Inferior parietal cortex (tissue), 1 donor: ENCODE data around the gene FASTK.

Experiments used
- DNase-seq: peaks from one replicate; pipeline ENCODE4 v3.0.0-alpha.2; 2016; ENCODE audit errors: extremely low spot score

The FASTK gene, protein sequence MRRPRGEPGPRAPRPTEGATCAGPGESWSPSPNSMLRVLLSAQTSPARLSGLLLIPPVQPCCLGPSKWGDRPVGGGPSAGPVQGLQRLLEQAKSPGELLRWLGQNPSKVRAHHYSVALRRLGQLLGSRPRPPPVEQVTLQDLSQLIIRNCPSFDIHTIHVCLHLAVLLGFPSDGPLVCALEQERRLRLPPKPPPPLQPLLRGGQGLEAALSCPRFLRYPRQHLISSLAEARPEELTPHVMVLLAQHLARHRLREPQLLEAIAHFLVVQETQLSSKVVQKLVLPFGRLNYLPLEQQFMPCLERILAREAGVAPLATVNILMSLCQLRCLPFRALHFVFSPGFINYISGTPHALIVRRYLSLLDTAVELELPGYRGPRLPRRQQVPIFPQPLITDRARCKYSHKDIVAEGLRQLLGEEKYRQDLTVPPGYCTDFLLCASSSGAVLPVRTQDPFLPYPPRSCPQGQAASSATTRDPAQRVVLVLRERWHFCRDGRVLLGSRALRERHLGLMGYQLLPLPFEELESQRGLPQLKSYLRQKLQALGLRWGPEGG

DNA sequence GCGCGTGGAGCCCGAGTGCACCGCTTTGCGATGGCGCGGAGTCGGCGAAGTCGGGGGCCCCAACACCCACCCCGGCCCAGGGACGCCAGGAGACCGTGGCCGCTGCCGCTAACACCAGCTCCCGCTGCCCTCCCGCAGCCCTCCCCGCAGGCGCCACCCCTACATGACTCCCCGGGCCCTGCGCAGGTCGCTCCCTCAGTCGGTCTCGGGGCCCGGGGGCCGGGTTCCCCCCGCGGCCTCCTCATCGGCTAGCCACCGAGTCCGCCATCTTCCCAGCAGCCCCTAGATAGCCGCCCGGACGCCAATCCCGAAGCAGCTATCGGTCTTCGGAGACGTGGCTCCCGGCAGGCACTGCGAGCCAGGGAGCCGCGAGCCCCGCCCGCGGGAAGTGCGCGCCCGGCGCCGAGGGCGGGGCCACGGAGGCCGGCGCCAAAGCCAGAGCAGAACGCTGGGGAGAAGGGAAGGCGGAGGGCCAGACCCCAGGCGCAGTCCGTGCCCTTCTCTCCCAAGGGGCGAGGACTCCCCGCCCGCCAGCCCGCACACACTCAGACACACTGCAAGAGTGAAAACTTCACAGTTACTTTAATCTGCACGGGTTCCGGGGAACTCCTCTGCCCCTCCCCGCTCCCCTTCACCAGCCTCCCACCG, at the start of gene FASTK:
FASTK (minus strand) TSS at position 288 of the 648 bp plus-strand sequence; CDS start at position 245, 43 bp downstream.
- peak; percentile 94 for DNase-seq

DNA sequence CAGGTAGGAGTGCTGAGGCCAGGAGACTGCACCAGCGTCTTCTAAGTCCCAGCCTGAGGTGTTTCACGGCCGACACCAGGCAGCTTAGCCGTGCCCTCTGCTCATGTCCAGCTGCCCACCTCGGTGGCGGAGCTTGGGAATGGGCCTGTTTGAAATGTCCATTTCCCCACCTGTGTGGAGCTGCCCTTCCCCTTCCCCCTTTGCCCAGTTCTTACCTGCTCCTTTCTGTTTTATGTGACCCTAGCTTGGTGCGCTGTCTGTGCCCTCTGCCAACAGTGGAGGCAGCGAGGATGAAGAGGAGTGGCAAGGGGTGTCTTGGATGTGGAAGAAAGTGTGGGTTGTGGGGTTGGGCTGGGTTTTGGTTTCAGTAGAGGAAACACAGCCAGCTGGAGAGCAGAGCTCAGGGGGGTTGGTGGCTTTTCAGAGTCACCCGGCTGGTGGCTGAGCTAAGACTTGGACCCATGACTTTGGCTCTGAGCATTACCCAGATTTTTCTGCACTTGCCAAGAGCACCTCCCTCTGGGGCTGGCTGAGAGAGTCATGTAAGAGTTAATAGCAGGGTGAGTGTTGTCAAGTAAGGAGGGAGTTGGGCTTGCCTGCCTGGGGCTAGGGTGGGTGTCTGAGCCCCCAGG, 49.5 kb upstream of the FASTK start:
- no peak for DNase-seq

DNA sequence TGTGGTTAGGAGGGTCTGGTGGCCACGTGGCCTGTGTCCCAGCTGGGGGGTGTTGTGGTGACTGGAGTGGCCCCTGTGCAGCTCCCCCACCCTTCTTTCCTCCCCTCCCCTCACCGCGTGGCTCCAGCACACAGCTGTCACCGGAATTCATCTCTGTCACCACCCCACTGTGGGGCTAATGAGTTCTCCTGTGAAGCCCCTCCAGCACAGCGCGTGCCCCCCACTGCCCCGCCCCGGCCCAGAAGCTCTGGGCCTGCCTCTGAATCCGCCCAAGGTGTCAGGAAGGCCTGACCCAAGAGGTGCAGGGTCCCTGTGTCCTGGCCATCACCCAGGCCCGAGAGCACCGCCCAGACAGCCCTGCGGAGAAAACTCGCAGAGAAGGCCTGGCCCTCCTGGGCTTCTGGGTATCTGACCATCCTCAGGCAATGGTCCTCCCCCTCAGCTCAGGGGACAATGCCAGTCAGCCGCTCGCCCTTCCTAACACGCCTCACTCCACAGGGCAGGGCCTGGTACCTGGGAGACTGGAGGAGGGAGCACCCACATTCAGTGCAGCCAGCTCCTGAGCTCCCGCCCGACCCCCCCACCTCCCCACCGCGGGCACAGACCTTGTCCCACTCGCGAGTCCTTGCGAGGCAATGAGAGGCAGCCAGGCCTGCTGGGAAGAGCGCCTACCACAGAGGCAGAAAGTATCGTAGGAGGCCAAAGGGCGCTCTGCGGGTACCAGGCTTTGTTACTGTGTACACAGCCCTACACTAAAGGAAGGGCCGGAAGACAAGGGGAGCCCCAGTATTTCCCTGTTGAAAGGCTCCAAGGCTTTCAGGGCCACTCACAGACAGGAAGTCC, 48.7 kb upstream of the FASTK start:
- no peak for DNase-seq

DNA sequence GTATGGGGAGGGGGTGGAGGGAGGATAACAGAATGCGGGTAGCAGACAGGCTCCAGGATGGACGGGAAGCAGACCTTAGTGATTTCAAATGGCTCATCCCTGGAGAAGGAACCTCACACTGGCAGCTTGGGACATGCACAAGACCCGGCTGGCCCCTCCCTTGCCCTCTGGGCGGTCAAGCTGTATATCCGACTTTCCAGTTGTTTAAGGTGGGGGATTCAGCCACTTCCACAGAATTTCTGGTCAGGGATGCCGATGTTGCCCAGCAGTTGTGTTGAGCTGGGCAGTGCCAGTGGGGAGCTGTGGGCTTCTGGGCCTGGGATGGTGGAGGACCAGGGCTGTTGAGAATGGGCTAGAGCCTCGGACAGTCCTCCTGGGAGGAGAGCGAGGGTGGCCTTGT, 48.1 kb upstream of the FASTK start:
- DNase-seq = no peak

DNA sequence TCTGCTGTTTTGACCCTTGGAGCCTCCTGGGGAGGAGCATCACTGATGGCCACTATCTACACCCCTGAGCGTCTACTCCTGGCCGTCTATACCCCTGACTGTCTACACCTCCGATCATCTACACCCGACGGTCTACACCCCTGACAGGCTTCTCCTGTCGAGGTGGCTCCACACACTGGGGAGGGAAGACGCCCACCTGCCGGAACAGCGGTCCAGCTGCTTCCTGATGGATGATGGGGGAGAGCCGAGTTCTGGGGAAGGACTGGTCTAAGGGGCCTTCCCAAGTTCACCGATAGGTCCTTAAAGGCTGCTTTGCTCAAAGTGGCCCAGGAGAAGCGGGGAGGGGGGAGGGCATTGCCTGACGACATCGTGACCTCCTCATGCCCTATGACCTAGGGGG, 47.5 kb upstream of the FASTK start:
- no peak for DNase-seq

DNA sequence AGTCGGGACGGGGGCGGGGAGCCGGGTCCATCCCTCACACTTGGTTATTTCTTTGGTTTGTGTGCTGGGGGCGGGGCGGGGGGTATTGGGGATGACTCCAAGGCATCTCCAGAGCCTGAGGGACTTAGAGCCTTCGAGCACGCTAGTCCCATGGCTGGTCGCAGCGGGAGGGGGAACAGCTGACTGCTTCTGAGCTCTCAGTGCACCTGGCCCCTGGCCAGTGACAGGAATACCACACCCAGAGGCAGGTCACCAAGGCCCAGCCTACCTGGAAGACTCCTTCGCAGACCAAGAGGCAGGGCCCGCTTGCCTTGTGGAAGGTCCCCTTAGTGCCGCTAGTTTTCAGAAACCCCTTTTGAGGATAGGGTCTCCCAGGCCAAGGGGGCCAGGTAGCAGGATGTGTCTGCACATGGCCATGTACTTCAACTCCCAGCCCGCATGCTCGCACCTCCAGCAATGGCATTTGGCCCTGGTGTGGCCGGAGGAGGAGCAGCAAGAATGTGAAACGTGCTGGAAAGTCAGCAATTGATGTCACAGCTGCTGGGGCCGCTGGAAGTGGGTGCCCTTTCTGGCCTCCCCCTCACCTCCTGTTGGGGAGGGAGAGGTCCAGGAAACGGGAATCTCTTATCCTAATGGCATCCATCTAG, 46.0 kb upstream of the FASTK start:
- DNase-seq = no peak

DNA sequence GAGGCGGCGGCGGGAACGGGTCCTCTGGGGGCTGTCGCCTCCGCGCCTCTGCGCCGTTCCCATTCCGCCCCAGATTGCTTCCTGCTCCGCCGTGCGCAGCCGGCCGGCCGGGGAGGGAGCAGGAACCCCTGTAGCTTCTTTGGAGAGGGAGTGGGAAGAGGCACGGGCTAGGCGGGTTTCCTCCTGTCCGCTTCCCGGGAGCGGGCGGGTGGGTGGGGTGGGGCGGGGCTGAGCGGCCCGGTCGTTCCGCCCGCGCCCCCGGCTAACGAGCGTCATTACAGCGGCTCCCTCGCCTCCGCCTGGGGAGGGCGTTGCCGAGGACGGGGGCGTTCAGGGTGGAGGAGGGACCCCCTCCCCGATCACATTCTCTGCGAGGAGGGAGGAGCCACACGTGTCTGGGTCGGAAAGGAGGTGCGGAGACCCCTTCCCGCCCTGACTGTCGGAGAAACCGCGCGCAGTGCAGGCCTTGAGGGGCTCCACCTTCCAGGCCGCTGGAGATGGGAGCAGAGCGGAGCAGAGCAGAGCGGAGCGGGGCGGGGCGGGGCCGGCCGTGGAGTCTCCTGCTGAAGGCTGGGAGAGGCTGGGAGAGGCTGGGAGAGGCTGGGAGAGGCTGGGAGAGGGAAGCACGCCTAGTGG, 45.4 kb upstream of the FASTK start:
- no peak for DNase-seq

DNA sequence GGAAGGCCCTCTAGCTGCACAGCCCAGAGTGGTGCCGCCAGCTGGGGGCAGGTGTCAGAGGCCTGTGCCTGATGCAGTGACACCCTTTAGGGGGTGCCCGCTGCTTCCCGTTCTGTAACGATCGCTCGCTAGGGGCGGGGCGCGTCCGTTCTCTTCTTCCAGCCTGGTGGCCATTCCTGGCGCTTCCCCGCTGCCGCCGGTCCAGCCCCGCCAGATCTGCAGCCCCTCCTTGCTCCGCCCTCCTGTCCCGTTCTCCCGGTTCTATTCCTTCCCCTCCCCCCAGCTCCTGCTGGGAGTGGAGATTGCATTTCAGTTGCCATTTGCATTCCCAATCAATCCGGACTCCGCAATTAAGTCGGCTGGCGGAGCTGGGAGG, 44.8 kb upstream of the FASTK start:
- DNase-seq = no peak

DNA sequence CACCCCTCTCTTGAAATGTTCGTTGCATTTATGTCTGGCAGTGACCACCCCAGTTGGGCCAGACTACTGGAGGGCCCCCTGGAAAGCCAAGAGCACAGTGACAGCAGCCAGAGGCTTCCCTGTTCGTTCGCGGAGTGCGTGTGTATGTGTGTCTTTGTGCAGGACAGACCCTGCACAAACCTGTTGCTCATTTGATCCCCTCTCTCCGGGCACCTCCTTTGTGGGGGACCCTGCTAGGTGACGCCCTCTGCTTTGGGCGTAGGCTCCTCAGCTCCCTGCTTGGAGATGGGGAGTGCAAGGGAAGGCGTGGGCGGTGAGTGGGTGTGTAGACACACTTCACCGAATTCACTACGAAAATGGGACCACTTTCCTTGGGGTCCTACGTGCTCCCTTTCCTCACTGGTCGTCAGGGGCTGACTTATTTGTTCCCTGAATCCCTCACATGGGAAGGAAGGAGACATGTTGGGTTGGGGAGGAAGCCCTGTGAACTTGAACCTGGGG, 44.3 kb upstream of the FASTK start:
- DNase-seq = no peak

DNA sequence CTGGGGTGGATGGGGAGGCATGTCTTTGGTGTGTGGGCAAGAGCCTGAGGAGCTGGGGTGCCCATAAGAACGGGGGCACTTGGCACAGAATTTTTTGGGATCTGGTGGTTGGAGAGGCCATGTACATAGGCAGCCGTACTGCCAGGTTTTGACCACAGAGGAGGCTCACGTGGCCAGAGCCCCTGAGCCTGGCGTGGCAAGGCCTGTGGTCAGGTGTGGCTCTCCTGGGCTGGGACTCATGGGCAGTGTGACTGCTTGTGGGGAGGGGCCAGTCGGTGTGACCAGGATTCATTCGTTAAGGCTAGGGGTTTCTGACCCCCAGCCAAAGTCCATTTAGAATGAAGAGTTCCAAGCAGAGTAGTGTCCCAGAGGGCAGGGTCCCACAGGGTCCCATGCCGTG, 43.9 kb upstream of the FASTK start:
- DNase-seq = no peak

DNA sequence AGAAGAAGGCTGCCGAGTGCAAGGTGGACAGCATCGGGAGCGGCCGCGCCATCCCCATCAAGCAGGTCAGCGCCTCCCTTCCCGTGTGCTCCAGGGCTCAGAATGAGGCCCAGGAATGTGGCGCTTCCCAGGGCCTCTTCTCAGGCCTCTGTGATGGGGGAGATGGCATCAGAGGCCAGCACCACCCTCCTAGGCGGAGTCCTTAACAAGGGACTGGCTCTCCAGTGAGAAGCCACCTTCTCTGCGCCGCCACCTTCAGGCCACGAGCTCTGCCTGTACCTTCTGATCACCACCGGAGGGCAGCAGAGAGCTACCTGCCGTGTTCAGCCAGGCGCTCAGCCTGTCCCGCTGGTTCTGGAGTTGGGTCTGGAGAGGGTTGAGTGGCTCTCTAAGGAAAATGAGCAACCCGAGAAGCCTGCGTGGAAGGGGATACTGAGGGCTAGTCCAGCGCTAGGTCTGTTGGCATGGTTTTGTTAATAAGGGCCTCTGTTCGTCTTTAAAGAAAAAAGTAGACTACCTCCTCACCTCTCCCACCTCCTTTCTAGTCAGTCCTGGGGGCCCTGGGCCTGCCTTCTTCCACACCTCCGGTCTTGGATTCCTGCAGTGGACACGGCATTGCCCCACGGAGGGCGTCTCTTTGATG, 43.3 kb upstream of the FASTK start:
- DNase-seq = peak; percentile 91

DNA sequence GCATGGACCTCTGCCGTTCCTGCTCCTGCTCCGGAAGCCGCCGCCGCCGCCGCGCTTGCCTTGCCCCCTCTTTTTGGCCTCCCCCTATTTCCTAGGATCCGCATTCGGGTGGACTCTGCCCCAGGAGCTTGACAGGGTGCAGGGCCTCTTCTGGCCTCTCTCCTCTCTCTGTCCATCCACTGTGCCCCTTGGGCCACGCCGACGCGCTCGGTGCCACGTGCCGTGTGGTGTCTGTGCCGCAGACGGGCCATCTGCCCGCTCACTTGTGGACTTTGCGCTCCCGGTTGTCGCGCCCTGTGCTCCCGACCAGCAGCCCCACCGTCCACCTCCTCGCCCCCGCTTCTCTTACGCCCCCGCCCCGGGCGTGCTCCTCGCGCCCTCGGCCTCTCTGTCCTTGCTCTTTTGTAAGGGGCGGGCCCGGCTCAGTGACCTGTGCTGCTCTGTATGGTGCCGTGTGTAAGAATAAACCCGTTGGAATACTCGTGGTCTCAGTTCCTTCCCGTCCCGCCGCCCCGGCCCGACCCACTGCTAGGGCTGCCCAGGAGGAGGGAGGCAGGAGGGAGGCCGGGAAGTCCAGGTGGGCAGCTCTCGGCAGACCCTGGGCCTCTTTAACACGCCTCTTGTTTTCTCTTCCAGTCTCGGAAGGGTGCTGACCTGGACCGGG, 42.7 kb upstream of the FASTK start:
- no peak for DNase-seq

DNA sequence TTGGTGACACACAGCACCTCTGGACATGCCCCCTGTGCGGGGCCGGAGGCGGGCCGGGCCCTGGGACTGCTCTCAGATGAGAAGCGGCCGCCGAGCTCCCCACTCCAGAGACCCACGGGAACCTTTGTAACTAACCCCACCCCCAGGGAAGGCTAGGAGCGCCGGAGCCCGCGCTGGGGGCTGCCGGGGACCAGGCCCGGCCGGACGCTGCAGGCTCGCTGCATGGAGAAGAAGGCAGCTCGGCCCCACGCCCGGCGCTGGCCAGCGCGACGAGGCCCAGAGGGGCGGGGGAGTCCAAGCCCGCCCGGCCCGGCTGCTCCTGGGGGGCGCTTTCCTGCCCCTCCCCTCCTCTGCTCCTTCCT, 42.2 kb upstream of the FASTK start:
- DNase-seq = no peak

DNA sequence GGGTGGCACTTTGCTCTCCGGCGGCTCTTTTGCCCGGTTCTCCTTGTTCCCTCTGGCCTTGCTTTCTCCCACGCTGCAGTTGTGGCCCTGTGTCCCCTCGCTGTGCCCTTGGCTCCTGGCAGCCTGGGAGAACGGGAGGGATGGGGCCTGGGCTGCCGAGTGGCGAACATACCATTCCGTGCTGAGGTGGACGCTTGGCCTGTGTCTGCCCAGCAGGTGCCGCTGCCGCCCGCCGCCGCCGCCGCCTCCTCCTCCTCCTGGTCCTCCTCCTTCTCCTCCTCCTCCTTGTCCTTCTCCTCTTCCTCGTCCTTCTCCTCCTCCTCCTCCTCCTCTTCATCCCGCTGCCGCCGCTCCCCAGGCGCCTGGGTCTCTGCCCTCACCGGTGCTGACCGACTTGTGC, 41.7 kb upstream of the FASTK start:
- DNase-seq = no peak

DNA sequence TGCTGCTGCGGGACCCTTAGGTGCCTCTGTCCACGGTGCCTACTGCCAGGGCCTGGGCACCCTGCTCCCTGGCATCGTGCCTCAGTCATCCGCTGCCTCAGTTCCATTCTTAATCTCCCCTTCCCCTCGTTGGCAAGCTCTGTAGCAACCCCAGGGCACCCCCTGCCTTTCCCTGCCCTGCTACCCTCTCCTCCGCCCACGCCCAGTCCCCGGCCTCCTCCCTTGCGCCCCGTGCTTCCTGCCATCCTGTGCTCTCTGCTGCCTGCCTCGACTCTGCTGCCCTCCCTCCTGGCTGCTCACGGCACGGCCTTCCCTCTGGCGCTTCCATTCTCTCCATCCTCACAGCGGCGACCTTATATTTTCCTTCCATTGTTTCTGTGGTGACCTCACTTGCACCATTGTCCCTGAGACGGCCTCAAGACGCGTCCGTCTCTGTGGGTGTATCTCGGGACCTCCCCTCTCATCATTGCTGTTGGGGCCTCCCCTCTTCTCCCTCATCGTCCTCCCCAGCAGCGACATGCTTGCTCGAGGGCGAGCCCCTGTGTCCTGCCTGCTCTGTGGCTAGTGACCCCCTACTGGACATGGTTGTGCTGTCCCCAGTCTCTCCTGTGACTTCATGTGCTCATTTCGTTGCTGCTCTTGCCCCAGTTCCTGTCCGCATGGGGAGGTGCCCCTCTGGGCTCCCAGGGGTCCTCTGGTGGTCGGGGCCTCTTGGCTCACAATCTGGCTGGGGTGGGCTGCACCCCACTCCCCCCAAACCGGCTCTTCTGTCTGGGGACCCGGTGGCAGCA, 41.0 kb upstream of the FASTK start:
- DNase-seq = no peak

DNA sequence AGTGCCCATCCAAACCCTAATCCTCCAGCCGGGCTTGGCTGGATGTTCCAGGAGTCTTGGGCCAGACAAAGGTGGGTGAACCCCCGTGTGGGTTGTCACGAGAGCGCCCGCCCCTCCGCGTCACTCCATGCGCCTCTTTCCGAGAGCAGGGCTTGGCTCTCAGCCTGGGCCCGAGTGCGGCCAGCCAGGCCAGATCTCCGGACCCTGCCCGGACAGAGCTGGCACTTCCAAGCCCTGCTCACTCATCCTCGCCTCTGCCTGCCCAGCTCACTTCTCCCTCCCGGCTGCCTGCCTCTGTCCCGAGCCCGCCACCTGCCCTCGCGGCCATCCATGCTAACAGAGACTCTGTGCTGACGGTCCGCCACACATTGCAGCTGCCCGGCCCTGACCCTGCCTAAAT, 40.3 kb upstream of the FASTK start:
- no peak for DNase-seq

DNA sequence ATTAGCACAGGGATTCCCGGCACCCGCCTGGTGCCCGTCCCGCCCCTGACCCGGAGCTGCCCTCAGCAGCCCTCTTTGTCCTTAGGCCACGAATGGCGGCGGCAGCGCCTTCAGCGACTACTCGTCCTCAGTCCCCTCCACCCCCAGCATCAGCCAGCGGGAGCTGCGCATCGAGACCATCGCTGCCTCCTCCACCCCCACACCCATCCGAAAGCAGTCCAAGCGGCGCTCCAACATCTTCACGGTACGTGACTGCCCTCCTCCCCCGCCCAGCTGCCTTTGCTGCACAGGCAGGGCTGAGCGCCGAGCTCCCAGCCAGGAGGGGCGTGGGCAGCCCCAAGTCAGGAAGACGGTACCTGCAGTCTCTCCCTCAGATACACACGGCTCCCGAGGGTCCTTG, 39.3 kb upstream of the FASTK start:
- no peak for DNase-seq

DNA sequence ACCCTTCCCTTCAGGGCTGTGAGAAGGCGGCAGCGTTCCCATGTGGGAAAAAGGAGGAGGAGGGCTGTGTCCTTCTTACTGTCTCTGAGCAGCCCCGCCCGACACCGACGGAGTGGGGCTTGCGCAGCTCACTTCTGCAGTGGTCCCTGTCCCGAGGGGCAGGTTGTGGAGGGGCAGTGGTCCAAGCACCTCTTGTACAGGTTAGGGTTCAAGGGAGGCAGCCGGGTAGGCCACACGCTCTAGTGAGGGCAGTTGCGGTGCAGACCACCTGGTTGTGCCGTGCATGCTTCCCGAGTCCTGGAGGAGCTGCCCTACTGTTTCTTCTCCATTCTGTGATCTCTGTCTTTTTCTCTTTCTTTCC, 38.4 kb upstream of the FASTK start:
- DNase-seq = no peak
